CD14-positive monocyte (primary cell): ENCODE data around the gene SRCIN1. TPM values are rescaled to one million over a fixed set of nuclear protein-coding genes. Genes with fewer than 3 reads are reported as not detected.
A peak's percentile ranks its signal among the peaks of the same experiment; 100 is the strongest.
"Not testable (repeated sequence)": the region's sequence is repeated elsewhere in the genome, so short reads cannot be mapped to it uniquely, and the experiment has no call there.

Source experiments
- DNase-seq, 3 donors: peaks; one replicate each; pipeline ENCODE4 v3.0.0-alpha.2; 2011 to 2022
- H2AFZ ChIP-seq: 2 replicates; pipeline ENCODE4 v1.6.0; 2012; ENCODE audit warnings: mild to moderate bottlenecking, low read depth, low read length, inconsistent platforms; ENCODE audit not compliant: insufficient read depth, poor library complexity, severe bottlenecking
- H3K27ac ChIP-seq, 2 donors: 1 replicate in 1 of 2; 2 replicates in 1 of 2; pipeline ENCODE4 v1.5.1; 2012 to 2013; ENCODE audit warnings: low read length in 2 of 2, control low read depth in 1 of 2, inconsistent platforms in 1 of 2, low read depth in 1 of 2, mild to moderate bottlenecking in 1 of 2
- H3K27me3 ChIP-seq, 2 donors: one replicate each; pipeline versions ENCODE4 v1.6.0 to v1.6.1; 2011 to 2013; ENCODE audit warnings: low read length in 2 of 2; ENCODE audit not compliant: control insufficient read depth in 2 of 2, insufficient read depth in 2 of 2
- H3K36me3 ChIP-seq, 2 donors: replicated peaks in 1 of 2; 1 replicate in 1 of 2; 2 replicates in 1 of 2; pipeline versions ENCODE4 v1.5.1 to v1.6.1; 2012 to 2013; ENCODE audit warnings: low read length in 2 of 2, control low read depth in 1 of 2, inconsistent platforms in 1 of 2, mild to moderate bottlenecking in 1 of 2; ENCODE audit not compliant: insufficient read depth in 2 of 2, control insufficient read depth in 1 of 2
- H3K4me1 ChIP-seq, 2 donors: 1 replicate in 1 of 2; 2 replicates in 1 of 2; pipeline versions ENCODE4 v1.5.1 to v1.6.1; 2012 to 2013; ENCODE audit warnings: low read length in 2 of 2, control low read depth in 1 of 2, inconsistent platforms in 1 of 2, mild to moderate bottlenecking in 1 of 2, moderate library complexity in 1 of 2; ENCODE audit not compliant: insufficient read depth in 2 of 2, control insufficient read depth in 1 of 2
- H3K4me2 ChIP-seq: replicated peaks from 2 replicates; pipeline ENCODE3; 2012; ENCODE audit warnings: low read length, moderate library complexity, mild to moderate bottlenecking; ENCODE audit not compliant: poor library complexity, severe bottlenecking; ENCODE audit errors: extremely low read depth
- H3K4me3 ChIP-seq, 3 experiments: fragments of 200-600 bp in 1 of 3; sonication (generic) in 1 of 3; replicated peaks in 1 of 3; 1 replicate in 2 of 3; 2 replicates in 1 of 3; pipeline ENCODE4 v1.5.1; 2011 to 2013; ENCODE audit warnings: low read length in 3 of 3, mild to moderate bottlenecking in 3 of 3, control low read depth in 2 of 3, low read depth in 2 of 3, inconsistent platforms in 1 of 3, moderate library complexity in 1 of 3
- H3K79me2 ChIP-seq: 2 replicates; pipeline ENCODE4 v1.6.0; 2012; ENCODE audit warnings: mild to moderate bottlenecking, control low read depth, inconsistent platforms, low read length, moderate library complexity; ENCODE audit not compliant: insufficient read depth
- H3K9ac ChIP-seq: 2 replicates; pipeline ENCODE4 v1.6.0; 2017; ENCODE audit warnings: low read length, mild to moderate bottlenecking; ENCODE audit not compliant: insufficient read depth, poor library complexity, severe bottlenecking
- H3K9me3 ChIP-seq, 2 donors: replicated peaks in 1 of 2; 1 replicate in 1 of 2; 2 replicates in 1 of 2; pipeline versions ENCODE4 v1.5.1 to v1.6.1; 2012 to 2013; ENCODE audit warnings: low read length in 2 of 2, control low read depth in 1 of 2; ENCODE audit not compliant: control insufficient read depth in 1 of 2, insufficient read depth in 1 of 2
- H4K20me1 ChIP-seq: 2 replicates; pipeline ENCODE4 v1.6.0; 2012; ENCODE audit warnings: mild to moderate bottlenecking, low read length, control low read depth, moderate library complexity; ENCODE audit not compliant: insufficient read depth
- H3K27ac Mint-ChIP-seq, 7 donors: one replicate each; pipeline ENCODE4 v1.8.0; 2020; ENCODE audit warnings: mild to moderate bottlenecking in 7 of 7, mixed read lengths in 7 of 7, moderate library complexity in 6 of 7, inconsistent platforms in 2 of 7
- H3K27me3 Mint-ChIP-seq, 3 donors: one replicate each; pipeline ENCODE4 v1.8.0; 2021 to 2022; ENCODE audit warnings: low read depth in 3 of 3, mild to moderate bottlenecking in 3 of 3, mixed read lengths in 3 of 3, moderate library complexity in 3 of 3, inconsistent platforms in 1 of 3
- H3K36me3 Mint-ChIP-seq, 2 donors: one replicate each; pipeline ENCODE4 v1.8.0; 2020; ENCODE audit warnings: mixed read lengths in 2 of 2, inconsistent platforms in 1 of 2, mild to moderate bottlenecking in 1 of 2
- H3K4me1 Mint-ChIP-seq: one replicate; pipeline ENCODE4 v1.8.0; 2020; ENCODE audit warnings: mild to moderate bottlenecking, mixed read lengths
- H3K4me3 Mint-ChIP-seq, 2 donors: one replicate each; pipeline ENCODE4 v1.8.0; 2020; ENCODE audit warnings: mild to moderate bottlenecking in 2 of 2, mixed read lengths in 2 of 2, moderate library complexity in 1 of 2
- H3K9me3 Mint-ChIP-seq, 7 donors: one replicate each; pipeline ENCODE4 v1.8.0; 2020 to 2022; ENCODE audit warnings: mixed read lengths in 7 of 7, mild to moderate bottlenecking in 6 of 7, moderate library complexity in 6 of 7, inconsistent platforms in 2 of 7
- CTCF ChIP-seq: fragments of 200-600 bp; IDR thresholded peaks from one replicate; pipeline ENCODE4 v1.8.0; 2022; ENCODE audit warnings: antibody characterized with exemption, mild to moderate bottlenecking
- WGBS: methylation state at CpG from one replicate; pipeline ENCODE4 v1.1.5; 2013; ENCODE audit warnings: missing lambda C conversion rate; ENCODE audit not compliant: insufficient coverage; 5-methylcytosine and 5-hydroxymethylcytosine counted together
- intact Hi-C, 2 donors: fragments of 100-400 bp; cut with micrococcal nuclease; formaldehyde crosslinking; loops; one replicate each; pipeline versions ENCODE4 v1.15.0 to v1.15.1; 2023
- polyA plus RNA-seq, 3 donors: library from polyadenylated mRNA; depleted of rRNA in 1 of 3; unstranded in 2 of 3; stranded (reverse) in 1 of 3; fragments of 300-500 nt in 2 of 3; fragments of >200 nt in 1 of 3; fragmentation: Illumina TruSeq in 2 of 3; gene quantifications; 1 replicate in 2 of 3; 2 replicates in 1 of 3; pipeline ENCODE4 v1.2.3, GENCODE V29; 2012 to 2021

The SRCIN1 gene
- polyA plus RNA-seq, 3 donors = 0.01 TPM; not detected in 2

- no peaks in the 10 kb centered on the region for H3K9me3 ChIP-seq
- no peak overlapping the region for H2AFZ ChIP-seq
- H3K9me3 Mint-ChIP-seq = peaks cover 0 to 10% (median 4%) of the 10 kb centered on the region in 7 donors
- H3K4me1 Mint-ChIP-seq = peaks cover 6% of the 10 kb centered on the region
- H3K27me3 Mint-ChIP-seq = peaks cover 30 to 52% (median 34%) of the 10 kb centered on the region in 3 donors
- H3K36me3 Mint-ChIP-seq = no peaks in the 10 kb centered on the region
- peaks cover 2 to 5% of the 10 kb centered on the region in 2 donors for H3K4me1 ChIP-seq
- intact Hi-C loops = no loop called here
- H3K36me3 ChIP-seq = no peaks in the 10 kb centered on the region
- H3K9ac ChIP-seq = no peak overlapping the region
- H4K20me1 ChIP-seq = no peaks in the 10 kb centered on the region
- H3K4me3 Mint-ChIP-seq = no peak overlapping the region
- H3K79me2 ChIP-seq = no peaks in the 10 kb centered on the region
- no peak for TF ChIP-seq CTCF
- H3K27ac Mint-ChIP-seq = no peak overlapping the region
- H3K4me2 ChIP-seq = no peak overlapping the region
- no peak overlapping the region for H3K27ac ChIP-seq
- peaks cover 4 to 10% of the 10 kb centered on the region in 2 donors for H3K27me3 ChIP-seq
- H3K4me3 ChIP-seq = no peak overlapping the region
- no peak for DNase-seq
Observed at GRCh38 chr17:38625482-38625881, 19.7 kb upstream of the SRCIN1 start.

GRCh38 chr17:38624782-38625355, 19.1 kb upstream of the SRCIN1 start:
- intact Hi-C loops, H3K27ac Mint-ChIP-seq, H3K9me3 ChIP-seq, H3K4me1 ChIP-seq, H3K79me2 ChIP-seq, H3K4me2 ChIP-seq, H3K27ac ChIP-seq, H3K36me3 Mint-ChIP-seq, H3K9me3 Mint-ChIP-seq, H4K20me1 ChIP-seq, H3K9ac ChIP-seq, H2AFZ ChIP-seq, H3K4me3 ChIP-seq, H3K36me3 ChIP-seq, DNase-seq, H3K4me1 Mint-ChIP-seq: not testable (repeated sequence)
- Mint-ChIP-seq H3K4me3 (peak overlapping the region in 1 of 2 donors; percentile 13), H3K27me3 (peaks cover 34 to 56% (median 36%) of the 10 kb centered on the region in 3 donors)
- H3K27me3 ChIP-seq = peaks cover 4 to 11% of the 10 kb centered on the region in 2 donors
- WGBS = 84% methylated on average over 8 of the region's 14 CpGs
